Measurements from ENCODE around the gene RGS9BP. TPM values are rescaled to one million over a fixed set of nuclear protein-coding genes. Genes with fewer than 3 reads are reported as not detected.

RGS9BP gene
- total and polyA plus RNA-seq, 2 of the 13 experiments (the other 11 are each of a cell fraction or from before 2014, with no cell fraction given): 0.01 TPM; not detected in 1

DNA sequence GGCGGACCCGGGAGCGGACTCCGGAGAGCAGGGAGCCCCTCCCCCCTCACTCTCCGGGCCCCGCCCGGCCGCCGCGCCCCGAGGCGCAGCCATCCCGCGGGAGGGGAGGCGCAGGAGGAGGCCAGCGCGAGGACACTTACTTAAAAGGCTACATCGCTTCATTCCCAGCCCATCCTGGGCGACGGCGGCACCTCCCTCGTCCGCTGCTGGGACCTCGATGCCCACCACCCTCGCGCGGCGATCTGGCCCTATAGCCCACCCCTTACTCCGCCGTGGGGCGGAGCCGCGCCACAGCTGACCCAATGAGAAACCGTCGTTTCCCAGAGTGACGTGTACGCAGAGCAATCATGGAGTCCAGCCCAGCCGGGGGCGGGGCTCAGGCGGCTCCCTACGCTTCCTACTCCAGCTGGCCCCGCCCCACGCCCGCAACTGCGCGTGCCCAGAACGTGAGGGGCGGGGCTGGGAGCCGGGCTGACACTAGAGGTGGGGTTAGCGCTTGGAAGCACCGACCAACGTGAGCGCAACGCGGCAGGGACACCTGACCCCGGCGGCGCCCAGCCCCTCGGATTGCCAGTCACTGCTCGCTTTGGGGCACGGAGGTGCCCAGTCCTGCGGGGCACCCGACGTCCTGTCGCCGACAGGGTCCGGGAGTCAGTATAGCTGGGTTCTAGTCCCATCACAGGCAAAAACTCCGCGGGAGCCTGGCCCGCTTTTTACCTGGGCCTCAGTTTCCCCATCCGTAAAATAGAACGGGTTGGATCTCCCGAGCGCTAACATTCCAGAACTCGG lies 523 bp upstream of the RGS9BP start, which contains the start of gene ANKRD27 (continued):
- TF ChIP-seq, protein P1, sequence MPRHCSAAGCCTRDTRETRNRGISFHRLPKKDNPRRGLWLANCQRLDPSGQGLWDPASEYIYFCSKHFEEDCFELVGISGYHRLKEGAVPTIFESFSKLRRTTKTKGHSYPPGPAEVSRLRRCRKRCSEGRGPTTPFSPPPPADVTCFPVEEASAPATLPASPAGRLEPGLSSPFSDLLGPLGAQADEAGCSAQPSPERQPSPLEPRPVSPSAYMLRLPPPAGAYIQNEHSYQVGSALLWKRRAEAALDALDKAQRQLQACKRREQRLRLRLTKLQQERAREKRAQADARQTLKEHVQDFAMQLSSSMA (CRISPR knock-in tag; IDR thresholded peaks at IDR 0.05): no peak
- no peak for TF ChIP-seq FOXO1 (CRISPR knock-in tag; IDR thresholded peaks at IDR 0.05)
- TF ChIP-seq, protein P2, sequence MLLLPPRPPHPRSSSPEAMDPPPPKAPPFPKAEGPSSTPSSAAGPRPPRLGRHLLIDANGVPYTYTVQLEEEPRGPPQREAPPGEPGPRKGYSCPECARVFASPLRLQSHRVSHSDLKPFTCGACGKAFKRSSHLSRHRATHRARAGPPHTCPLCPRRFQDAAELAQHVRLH (CRISPR knock-in tag; IDR thresholded peaks at IDR 0.05; ENCODE audit: borderline replicate concordance, low read depth): no peak
- TF ChIP-seq, protein P3, sequence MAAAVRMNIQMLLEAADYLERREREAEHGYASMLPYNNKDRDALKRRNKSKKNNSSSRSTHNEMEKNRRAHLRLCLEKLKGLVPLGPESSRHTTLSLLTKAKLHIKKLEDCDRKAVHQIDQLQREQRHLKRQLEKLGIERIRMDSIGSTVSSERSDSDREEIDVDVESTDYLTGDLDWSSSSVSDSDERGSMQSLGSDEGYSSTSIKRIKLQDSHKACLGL (CRISPR knock-in tag; IDR thresholded peaks at IDR 0.05): no peak; the same call in 1 of the 2 replicates
- no peak for TF ChIP-seq MTA3 (CRISPR knock-in tag; IDR thresholded peaks at IDR 0.05)
- no peak for TF ChIP-seq ZNF251 (CRISPR knock-in tag; IDR thresholded peaks at IDR 0.05)
- TF ChIP-seq BHLHE40 (IDR thresholded peaks at IDR 0.05; ENCODE audit: low read length): peak; percentile 85
- no peak for TF ChIP-seq ZNF180 (CRISPR knock-in tag; IDR thresholded peaks at IDR 0.05; ENCODE audit: borderline replicate concordance, low read depth)
- no peak for TF ChIP-seq HNRNPH1 (optimal IDR thresholded peaks at IDR 0.05; ENCODE audit: low read depth, low read length)
- TF ChIP-seq MXD4 (CRISPR knock-in tag; IDR thresholded peaks at IDR 0.05): peak; percentile 24; the same call in 1 of the 2 replicates
- TF ChIP-seq ZNF841 (CRISPR knock-in tag; IDR thresholded peaks at IDR 0.05; ENCODE audit: borderline replicate concordance): no peak
- TF ChIP-seq GABPA (IDR thresholded peaks at IDR 0.05; ENCODE audit: low read depth, low read length): no peak
- no peak for TF ChIP-seq GABPA (CRISPR knock-in tag; IDR thresholded peaks at IDR 0.05; ENCODE audit: low read depth)
- TF ChIP-seq, protein P4, sequence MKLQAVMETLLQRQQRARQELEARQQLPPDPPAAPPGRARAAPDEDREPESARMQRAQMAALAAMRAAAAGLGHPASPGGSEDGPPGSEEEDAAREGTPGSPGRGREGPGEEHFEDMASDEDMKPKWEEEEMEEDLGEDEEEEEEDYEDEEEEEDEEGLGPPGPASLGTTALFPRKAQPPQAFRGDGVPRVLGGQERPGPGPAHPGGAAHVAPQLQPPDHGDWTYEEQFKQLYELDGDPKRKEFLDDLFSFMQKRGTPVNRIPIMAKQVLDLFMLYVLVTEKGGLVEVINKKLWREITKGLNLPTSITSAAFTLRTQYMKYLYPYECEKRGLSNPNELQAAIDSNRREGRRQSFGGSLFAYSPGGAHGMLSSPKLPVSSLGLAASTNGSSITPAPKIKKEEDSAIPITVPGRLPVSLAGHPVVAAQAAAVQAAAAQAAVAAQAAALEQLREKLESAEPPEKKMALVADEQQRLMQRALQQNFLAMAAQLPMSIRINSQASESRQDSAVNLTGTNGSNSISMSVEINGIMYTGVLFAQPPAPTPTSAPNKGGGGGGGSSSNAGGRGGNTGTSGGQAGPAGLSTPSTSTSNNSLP (IDR thresholded peaks at IDR 0.05; ENCODE audit: low read depth, low read length): no peak
- TF ChIP-seq MXI1 (IDR thresholded peaks at IDR 0.05; ENCODE audit: borderline replicate concordance, low read depth, low read length): peak; percentile 56; the same call in 1 of the 3 replicates
- no peak for TF ChIP-seq ARNT (IDR thresholded peaks at IDR 0.05)
- no peak for TF ChIP-seq KMT2A (CRISPR knock-in tag; IDR thresholded peaks at IDR 0.05)
- TF ChIP-seq, protein P5, sequence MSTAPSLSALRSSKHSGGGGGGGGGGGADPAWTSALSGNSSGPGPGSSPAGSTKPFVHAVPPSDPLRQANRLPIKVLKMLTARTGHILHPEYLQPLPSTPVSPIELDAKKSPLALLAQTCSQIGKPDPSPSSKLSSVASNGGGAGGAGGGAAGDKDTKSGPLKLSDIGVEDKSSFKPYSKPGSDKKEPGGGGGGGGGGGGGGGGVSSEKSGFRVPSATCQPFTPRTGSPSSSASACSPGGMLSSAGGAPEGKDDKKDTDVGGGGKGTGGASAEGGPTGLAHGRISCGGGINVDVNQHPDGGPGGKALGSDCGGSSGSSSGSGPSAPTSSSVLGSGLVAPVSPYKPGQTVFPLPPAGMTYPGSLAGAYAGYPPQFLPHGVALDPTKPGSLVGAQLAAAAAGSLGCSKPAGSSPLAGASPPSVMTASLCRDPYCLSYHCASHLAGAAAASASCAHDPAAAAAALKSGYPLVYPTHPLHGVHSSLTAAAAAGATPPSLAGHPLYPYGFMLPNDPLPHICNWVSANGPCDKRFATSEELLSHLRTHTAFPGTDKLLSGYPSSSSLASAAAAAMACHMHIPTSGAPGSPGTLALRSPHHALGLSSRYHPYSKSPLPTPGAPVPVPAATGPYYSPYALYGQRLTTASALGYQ (CRISPR knock-in tag; IDR thresholded peaks at IDR 0.05): no peak
- no peak for TF ChIP-seq GZF1 (CRISPR knock-in tag; IDR thresholded peaks at IDR 0.05)
- TF ChIP-seq ZNF24 (IDR thresholded peaks at IDR 0.05): no peak
- no peak for TF ChIP-seq CBX2 (IDR thresholded peaks at IDR 0.05; ENCODE audit: low read depth, low read length)
- no peak for TF ChIP-seq CBX2 (CRISPR knock-in tag; IDR thresholded peaks at IDR 0.05; ENCODE audit: low read depth)
- TF ChIP-seq ZBTB1 (CRISPR knock-in tag; IDR thresholded peaks at IDR 0.05; ENCODE audit: borderline replicate concordance): no peak
- TF ChIP-seq PAF1 (CRISPR knock-in tag; IDR thresholded peaks at IDR 0.05): no peak
- TF ChIP-seq, protein P6, sequence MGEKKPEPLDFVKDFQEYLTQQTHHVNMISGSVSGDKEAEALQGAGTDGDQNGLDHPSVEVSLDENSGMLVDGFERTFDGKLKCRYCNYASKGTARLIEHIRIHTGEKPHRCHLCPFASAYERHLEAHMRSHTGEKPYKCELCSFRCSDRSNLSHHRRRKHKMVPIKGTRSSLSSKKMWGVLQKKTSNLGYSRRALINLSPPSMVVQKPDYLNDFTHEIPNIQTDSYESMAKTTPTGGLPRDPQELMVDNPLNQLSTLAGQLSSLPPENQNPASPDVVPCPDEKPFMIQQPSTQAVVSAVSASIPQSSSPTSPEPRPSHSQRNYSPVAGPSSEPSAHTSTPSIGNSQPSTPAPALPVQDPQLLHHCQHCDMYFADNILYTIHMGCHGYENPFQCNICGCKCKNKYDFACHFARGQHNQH (CRISPR knock-in tag; IDR thresholded peaks at IDR 0.05): no peak
- TF ChIP-seq PLRG1 (conservative IDR thresholded peaks at IDR 0.05): no peak
- 0 out of 2 replicates have a peak, but pooled peaks have one; percentile 39 for TF ChIP-seq ARNT2 (CRISPR knock-in tag; IDR thresholded peaks at IDR 0.05; ENCODE audit: low read depth)

Data from HepG2 (cell line).